Stimulated activated effector memory CD8-positive, alpha-beta T cell treated with anti-CD3 and anti-CD28 coated beads, Interleukin-12 subunit alpha, Interleukin-12 subunit beta, amount 100 ng/mL, for 72 hours (primary cell): ENCODE measurements around the gene B3GNT9.

Source experiments
- ATAC-seq: fragments of 150-1000 bp; cut with Tn5 transposase; 2 replicates; pipeline ENCODE4 v1.10.0; 2021
- DNase-seq, 2 donors: peaks; one replicate each; pipeline ENCODE4 v3.0.0; 2021 to 2022; ENCODE audit warnings: low spot score in 2 of 2
- H3K27ac Mint-ChIP-seq: one replicate; pipeline ENCODE4 v1.8.0; 2022; ENCODE audit warnings: mild to moderate bottlenecking, mixed read lengths
- H3K36me3 Mint-ChIP-seq: one replicate; pipeline ENCODE4 v1.8.0; 2022; ENCODE audit warnings: mild to moderate bottlenecking, mixed read lengths
- H3K4me1 Mint-ChIP-seq: one replicate; pipeline ENCODE4 v1.8.0; 2022; ENCODE audit warnings: mixed read lengths
- H3K4me3 Mint-ChIP-seq: one replicate; pipeline ENCODE4 v1.8.0; 2022; ENCODE audit warnings: mild to moderate bottlenecking, mixed read lengths
- H3K9me3 Mint-ChIP-seq: one replicate; pipeline ENCODE4 v1.8.0; 2022; ENCODE audit warnings: mixed read lengths

The B3GNT9 gene

DNA sequence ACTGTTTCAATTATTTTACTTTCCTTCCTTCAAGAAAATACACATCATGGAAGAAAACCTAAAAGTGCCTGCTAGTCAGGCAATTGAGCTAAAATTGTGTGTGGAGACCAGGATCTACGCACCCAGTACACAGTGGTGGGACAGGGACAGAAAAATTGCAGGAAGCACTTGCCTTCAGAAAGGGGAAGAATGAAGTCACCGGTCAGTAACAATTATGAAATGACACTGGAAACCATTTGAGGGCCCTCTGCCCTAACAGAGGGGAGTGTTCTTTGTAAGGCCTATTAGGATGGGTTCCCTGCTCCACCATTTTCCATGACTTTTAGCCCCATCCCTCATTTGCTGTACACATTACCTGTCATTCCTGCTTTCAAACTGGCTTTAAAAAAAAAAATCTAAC is 45.6 kb downstream of the B3GNT9 start:
- Mint-ChIP-seq H3K9me3 (no peaks in the 10 kb centered on the region), H3K4me3 (no peak overlapping the region), H3K27ac (no peak overlapping the region), H3K4me1 (peaks cover 19% of the 10 kb centered on the region), H3K36me3 (peaks cover 36% of the 10 kb centered on the region)
- ATAC-seq (no peak), DNase-seq (no peak)

DNA sequence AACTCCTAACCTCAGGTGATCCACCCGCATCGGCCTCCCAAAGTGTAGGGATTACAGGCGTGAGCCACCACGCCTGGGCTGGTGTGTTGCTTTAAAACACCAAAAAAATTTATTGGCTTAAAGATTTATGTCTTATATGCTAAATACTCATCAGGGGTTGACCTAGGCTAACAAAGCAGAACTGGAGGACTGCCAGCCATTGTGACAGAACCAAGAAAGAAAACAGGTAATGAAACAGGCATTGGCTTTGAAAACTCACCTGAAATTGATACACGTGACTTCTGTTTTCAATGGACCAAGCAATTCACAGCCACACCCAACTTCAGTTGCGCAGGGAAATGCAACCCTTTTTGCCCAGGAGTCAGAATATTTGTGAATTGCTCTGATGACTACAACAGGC is 46.0 kb downstream of the B3GNT9 start:
- Mint-ChIP-seq H3K4me1 (peaks cover 19% of the 10 kb centered on the region), H3K36me3 (peaks cover 39% of the 10 kb centered on the region), H3K4me3 (no peak overlapping the region), H3K27ac (no peak overlapping the region), H3K9me3 (no peaks in the 10 kb centered on the region)
- DNase-seq (no peak), ATAC-seq (no peak)

DNA sequence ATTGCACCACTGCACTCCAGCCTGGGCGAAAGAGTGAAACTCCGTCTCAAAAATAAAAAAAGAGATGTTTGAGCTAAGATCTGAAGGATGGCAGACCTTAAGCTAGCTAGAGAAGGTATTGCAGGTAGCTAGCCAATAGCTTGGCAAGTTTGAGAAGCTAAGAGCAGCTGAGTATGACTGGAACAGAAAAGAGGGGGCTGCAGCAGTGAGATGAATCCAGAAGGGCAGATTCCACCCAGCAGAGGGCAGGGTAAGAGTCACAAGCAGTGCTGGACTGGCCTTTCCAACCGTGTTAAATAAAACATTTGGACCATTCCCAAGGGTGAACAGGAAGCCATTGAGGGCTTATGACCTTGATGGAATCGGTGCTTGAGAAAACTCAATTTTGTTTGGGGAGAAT is 46.7 kb downstream of the B3GNT9 start:
- Mint-ChIP-seq H3K27ac (peak overlapping the region; percentile 55), H3K4me1 (peaks cover 13% of the 10 kb centered on the region), H3K36me3 (peaks cover 47% of the 10 kb centered on the region), H3K4me3 (no peak overlapping the region), H3K9me3 (no peaks in the 10 kb centered on the region)
- DNase-seq = no peak
- no peak for ATAC-seq

DNA sequence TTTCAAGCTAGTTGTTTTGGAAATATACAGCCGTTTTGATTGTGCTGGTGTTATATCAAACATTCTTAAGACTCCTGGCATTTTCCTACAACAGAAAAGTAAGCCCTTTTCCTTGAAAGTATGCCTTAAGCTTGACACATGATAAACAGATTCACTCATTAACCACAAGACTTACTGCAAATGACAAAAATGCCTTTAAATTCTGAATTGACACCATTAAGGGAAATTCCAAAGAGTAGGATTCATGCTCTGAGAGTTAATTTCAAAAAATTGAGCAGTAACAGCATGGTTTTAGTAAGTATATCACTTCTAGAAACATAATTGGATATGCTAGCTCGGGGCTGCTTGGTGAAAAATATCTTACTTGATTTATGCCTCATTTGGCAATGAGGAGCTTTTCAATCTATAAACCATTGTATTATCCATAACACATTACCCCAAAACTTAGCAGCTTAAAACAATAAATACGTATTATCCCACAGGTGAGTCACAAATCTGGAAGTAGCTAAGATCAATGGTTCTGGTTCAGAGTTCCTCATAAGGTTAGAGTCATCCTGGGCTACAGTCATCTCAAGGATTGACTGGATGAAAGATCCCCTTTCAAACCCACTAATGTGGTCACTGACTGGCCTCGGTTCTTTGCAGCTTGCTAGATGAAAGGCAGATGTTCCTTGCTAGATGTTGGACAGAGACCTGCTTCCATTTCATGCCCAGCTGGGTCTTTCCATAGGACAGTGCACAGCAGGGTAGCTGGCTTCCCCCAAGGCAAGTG is 49.3 kb downstream of the B3GNT9 start:
- H3K36me3 Mint-ChIP-seq = peaks cover 64% of the 10 kb centered on the region
- H3K4me3 Mint-ChIP-seq = no peak overlapping the region
- H3K9me3 Mint-ChIP-seq = no peaks in the 10 kb centered on the region
- ATAC-seq (peak; percentile 95), DNase-seq (no peak)
- H3K27ac Mint-ChIP-seq = peak overlapping the region; percentile 72
- peaks cover 12% of the 10 kb centered on the region for H3K4me1 Mint-ChIP-seq

DNA sequence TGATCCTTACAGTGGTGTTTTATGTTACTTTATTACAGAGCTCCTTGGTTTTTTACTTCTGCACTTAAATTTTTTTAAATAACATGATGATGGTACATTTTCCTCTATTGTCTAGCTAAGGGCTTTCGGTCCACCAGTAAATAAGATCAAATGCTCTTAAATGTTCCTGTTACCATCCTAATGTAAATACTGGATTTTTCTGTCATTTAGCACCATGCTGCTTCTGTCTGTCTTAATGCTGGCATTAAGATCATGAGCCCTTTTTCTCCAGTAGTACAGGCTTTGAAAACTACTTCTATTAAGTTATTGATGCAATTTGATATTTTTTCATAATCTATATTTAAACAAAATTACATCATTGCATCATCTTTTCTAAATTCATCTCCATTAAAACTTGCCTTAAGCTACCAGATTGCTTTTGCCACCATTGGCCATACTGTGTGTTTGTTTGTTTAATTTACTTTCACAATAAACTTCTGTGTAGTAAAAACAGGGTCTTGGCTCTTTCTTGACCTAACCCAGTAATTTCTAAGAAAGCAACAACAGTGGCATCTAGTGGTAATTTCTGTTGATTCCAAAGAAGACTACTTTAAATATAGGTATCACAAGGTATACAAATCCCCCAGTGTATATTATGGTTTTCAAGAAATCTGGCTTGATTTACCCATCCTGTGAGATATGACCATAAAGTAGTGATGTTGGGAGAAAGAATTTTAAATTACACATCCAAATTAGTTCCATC is 50.1 kb downstream of the B3GNT9 start:
- Mint-ChIP-seq H3K9me3 (no peaks in the 10 kb centered on the region), H3K27ac (peak overlapping the region; percentile 72), H3K4me3 (no peak overlapping the region), H3K4me1 (peaks cover 12% of the 10 kb centered on the region), H3K36me3 (peaks cover 71% of the 10 kb centered on the region)
- no peak for DNase-seq
- ATAC-seq = no peak

DNA sequence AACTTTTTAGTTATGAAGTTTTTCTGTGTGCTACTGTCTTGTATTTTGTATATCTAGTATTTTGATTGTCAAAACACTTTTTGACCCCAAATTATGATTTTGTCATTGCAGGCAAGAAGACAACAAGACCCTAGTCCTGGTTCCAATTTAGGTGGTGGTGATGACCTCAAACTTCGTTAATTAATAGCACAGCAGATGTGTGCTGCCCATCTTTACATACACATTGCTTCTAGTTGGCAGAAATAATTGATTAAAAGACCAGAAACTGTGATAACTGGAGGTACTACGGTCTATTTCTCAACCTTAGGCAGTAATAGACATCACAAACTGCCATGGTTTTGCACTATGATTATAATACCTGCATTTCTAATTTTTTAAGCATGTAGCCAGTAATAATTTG is 52.2 kb downstream of the B3GNT9 start:
- no peak for ATAC-seq
- Mint-ChIP-seq H3K27ac (no peak overlapping the region), H3K4me3 (no peak overlapping the region), H3K4me1 (peaks cover 7% of the 10 kb centered on the region), H3K36me3 (peaks cover 93% of the 10 kb centered on the region), H3K9me3 (no peaks in the 10 kb centered on the region)
- no peak for DNase-seq
